T1000 (cell line): ENCODE measurements around the gene ZNF425.
"Not testable (repeated sequence)": the region's sequence is repeated elsewhere in the genome, so short reads cannot be mapped to it uniquely, and the experiment has no call there.

Experiments
- DNase-seq: peaks from one replicate; lab custom pipeline; 2025; ENCODE audit warnings: mixed read lengths; lab: John Stamatoyannopoulos, UW

ZNF425 gene

DNA sequence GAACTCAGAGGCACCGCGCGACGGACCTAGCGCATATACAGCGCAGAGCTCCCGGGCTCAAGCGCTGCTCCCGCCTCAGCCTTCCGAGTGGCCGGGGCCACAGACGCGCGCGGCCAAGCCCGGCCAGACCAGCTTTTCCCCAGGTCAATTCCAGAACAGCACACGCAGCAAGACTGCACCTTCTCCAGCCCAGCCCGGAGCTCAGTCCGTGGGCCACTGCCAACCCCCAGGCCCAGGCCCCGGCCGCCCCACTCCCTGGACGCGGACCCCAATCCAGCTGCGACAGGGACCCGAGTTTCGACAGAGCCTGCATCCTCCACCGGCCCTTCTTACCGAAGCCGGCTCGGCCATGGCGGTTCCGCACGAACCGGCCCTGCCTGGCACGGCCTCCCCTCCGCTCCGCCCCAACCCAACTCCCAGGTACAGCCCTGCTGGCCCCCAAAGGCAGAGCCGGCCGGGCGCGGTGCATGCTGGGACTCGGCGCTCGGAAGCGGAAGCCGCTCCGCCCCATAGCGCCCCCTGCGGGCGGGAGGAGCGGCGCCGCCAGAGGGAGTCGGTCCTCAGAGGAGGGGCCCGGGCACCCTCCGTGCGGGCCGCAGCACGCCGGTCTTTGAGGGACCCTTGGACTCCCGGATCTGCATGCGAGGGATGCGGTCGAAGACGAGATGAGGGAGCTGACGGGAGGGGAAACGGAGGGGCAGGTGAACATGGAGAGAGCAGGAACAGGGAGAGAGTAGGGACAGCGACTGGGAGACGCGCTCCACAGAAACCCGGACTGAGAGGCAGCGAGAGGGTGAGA is at the start of gene ZNF425:
Gene ZNF425 (minus strand): TSS at position 462 of the 799 bp plus-strand sequence. CDS start 111 bp downstream, at position 351.
- peak; percentile 73 for DNase-seq

- DNase-seq: no peak
Observed at GRCh38 chr7:149175150-149175549, 49.0 kb upstream of the ZNF425 start.

- no peak for DNase-seq
Observed at GRCh38 chr7:149172534-149172920, 46.4 kb upstream of the ZNF425 start.

DNA sequence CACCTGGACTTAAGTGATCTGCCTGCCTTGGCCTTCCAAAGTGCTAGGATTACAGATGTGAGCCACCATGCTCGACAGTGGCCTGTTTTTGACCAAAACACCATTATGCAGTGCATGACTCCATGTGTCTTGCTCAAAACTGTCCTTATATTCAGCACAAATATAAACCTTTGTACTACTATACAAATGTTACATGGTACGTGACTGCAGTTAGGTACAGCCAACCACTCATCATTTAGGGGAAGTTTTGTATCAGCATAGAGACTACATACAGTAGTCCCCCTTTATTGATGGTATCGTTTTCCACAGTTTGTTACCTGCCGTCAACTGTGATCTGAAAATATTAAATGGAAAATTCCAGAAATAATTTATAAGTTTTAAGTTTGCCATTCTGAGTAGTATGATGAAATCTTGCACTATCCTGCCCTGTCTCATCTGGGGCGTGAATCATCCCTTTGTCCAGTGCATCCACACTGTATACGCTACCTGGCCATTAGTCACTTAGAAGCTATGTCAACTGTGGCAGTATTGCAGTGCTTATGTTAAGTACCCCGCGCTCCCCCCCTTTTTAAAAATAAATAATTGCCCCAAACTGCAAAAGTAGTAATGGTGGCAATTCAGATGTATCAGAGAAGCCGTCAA is 45.9 kb upstream of the ZNF425 start:
- no peak for DNase-seq

GRCh38 chr7:149166630-149167352 is 40.7 kb upstream of the ZNF425 start:
- DNase-seq: no peak

- DNase-seq: no peak
Observed at GRCh38 chr7:149166142-149166541, 40.0 kb upstream of the ZNF425 start.

DNA sequence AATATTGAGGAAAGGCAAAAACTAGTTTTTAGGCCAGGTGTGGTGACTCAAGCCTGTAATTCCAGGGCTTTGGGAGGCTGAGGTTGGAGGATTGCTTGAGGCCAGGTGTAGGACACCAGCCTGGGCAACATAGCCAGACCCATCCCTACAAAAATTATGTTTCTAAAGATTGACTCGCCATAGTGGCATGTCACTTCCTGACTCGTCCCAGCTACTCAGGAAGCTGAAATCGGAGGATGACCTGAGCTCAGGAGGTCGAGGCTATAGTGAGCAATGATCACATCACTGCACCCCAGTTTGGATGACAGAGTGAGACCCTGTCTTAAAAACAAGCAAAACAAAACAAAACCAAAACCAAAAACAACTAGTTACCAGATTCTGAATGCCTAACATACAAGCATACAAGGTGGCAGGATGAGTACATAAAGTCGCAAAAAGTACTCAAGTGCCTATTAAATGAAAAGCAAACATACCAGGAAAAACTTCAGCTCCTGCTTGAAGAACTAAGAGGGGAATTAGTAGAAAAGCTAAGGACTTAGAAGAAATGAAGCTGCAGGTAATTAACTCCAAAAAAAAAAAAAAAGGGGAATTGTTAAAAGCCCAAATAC is 35.2 kb upstream of the ZNF425 start:
- no peak for DNase-seq

DNA sequence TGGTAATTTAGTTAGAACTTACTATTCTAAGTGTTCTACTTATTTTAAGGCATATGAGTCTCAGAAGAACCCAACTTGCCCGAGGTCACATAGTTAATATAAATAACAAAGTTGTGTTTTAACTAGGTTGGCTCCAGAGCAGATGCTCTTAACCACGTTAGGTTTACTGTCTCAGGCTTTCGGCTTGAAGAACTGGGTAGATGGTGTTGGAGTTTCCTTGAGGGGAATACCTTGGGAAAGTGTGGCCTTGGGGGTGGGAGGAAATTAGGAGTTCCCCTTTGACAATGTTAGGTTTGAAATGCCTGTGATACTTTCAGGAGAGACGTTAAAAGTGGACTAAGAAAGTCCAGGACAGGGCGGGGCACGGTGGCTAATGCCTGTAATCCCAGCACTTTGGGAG is 30.8 kb upstream of the ZNF425 start:
- DNase-seq: no peak

GRCh38 chr7:149154056-149154455 is 27.9 kb upstream of the ZNF425 start:
- no peak for DNase-seq

GRCh38 chr7:149153346-149153745 is 27.2 kb upstream of the ZNF425 start:
- DNase-seq: no peak

DNA sequence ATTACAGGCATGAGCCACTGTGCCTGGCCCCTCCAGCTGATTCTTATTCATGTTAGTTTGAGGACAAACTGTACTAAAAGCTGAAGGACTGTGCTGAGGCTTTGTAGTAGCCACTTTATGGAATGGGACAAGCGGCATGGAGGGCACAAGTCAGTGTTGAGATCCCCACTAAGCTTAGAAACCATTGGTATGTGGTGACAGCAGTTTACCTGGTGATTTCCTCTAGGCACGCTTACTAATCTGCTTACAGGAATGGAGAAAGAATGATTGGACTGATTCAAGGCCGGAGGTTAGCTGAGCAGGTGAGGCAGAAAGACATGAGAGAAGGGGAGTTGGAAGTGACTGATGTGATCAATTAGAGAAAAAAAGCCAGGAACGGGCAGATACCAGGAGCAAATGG is 24.9 kb upstream of the ZNF425 start:
- DNase-seq: no peak

DNA sequence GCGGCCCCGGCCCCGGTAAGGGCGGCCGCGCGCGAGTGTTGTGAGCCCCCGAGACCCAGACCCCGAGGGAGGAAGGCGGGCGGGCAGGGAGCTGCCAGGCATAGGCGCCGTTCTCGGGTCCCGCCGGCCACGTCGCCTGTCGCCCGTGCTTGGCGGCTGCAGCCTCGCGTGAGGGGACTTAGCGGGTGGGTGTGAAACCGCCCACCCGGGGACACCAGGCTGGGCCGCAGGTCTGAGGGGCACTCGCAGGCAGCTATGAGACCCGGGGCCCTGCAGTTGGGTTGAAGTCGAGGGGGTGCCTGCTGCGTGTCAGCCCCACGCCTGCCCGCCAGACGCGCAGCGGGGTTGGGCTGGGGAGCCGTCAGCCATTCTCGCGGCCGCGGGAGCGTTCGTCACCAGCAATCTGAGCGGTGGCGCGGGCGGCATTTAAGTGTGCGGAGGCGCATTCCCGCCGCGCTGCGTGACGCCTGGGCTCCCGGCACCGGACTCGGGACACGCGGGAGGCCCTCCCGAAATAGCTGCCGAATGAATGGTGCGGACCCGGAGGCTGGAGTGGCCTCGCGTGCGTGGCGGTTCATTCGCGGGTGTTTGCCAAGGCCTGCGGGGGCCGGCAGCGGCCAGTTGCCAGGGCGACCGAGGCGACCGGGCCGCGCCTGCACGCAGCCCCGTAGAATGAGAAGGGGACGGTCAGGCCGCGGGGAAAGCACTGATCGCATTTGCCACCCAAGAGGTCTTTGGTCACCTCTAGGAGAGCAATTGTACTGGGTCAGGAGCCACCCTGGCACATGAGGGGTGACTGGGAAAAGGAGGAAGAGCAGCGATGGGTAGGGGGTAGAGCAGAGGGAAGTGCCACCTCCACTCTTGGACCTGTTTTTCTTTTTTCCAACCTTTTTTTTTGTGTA is 21.9 kb upstream of the ZNF425 start:
- peak; percentile 16 for DNase-seq

DNA sequence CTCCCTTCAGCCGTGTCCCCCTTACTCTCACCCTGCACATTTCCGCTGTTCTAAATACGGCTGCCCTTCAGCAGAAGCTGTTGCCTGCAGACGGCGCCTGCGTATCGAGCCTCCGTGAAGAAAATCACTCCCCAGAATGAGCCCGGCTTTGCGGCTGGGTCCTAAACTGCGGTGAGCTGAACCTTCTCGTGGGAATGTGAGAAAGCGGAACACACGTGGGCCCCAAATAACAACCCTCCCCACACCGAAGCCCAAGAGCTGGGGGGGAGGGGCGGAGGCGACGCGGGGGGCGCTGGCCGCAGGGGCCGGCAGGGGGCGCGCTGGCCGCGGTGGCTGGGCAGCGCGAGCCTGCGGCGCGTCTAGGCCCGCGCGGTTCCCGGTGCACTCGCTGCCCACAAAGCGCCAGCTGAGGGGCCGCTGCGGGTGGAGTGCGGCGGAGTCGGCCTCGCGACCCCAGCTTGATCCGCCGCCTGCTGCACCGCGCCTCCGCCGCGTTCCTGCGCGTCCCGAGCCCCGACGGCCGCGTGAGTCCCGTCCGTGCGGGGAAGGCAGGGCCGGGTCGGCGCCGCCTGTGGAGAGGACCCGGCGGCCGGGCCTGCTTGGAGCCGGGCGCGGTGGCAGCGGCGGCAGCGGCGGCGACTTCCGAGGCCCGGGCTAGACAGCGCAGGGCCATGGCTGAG is 21.1 kb upstream of the ZNF425 start, which contains the start of gene ZNF398:
Gene ZNF398 (plus strand): TSS at position 382 of the 680 bp plus-strand sequence. CDS start 290 bp downstream, at position 672.
- peak; percentile 57 for DNase-seq

DNA sequence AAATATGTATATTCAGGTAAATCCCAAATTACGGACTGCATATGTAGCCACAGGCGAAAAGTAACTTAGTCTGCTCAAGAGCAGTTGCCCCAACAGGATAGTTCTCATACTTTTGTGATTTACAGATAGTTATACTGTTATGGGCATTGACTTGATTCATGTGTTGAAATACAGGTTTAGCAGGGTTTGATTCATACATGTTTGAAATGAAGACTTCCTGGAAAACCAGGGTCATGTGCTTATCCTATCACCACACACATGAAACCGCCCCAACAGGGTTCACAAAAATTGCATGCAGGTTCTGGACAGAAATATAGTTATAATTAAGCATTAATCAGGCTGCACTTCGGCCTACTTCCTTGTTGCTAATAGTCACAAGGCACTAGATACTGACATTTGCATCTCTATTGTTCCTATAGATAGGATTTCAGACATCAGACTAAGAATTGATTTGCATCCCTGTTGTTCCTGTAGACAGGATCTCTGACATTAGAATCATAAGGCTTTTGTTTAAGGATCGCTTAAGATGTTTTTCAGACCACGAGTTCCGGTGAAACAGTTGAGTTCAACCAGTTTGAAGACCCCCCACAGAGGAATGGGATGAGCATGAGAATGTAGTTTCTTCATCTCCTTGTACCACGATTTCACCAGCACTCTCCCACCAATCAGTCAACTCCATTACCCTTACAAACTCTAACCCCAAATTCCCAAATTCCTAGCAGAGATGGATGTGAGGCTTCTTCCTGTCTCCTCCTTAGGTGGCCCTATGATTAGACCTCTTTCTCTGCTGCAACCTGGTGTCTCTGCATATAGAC is 19.1 kb upstream of the ZNF425 start:
- DNase-seq: no peak

DNA sequence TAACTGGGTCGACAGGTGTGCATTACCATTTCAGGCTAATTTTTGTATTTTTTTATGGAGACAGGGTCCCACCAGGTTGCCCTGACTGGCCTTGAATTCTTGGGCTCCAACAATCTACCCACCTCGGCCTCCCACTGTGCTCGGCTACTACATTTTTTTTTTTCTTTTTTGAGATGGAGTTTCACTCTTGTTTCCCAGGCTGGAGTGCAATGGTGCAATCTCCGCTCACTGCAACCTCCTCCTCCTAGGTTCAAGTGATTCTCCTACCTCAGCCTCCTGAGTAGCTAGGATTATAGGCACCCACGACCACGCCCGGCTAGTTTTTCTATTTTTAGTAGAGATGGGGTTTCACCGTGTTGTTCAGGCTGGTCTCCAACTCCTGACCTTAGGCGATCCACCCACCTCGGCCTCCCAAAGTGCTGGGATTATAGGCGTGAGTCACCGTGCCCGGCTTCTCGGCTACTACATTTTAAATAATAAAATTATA is 18.4 kb upstream of the ZNF425 start:
- not testable (repeated sequence) for DNase-seq

- no peak for DNase-seq
Observed at GRCh38 chr7:149141893-149142292, 15.8 kb upstream of the ZNF425 start.

DNA sequence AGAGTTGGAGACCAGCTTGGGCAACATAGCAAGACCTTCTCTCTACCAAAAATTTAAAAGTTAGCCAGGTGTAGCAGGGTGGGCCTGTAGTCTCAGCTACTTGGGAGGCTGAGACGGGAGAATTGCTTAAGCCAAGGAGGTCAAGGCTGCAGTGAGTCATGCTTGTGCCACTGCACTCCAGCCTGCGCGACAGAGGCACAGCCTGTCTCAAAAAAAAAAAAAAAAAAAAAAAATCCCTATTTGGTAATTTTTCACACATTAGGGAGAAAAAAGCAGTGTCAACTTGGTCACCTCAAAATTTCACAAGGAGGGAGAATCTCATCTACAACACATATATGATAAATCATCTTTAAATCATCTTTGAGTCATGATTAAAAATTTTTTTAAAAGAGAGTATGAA is 14.7 kb upstream of the ZNF425 start:
- no peak for DNase-seq

DNA sequence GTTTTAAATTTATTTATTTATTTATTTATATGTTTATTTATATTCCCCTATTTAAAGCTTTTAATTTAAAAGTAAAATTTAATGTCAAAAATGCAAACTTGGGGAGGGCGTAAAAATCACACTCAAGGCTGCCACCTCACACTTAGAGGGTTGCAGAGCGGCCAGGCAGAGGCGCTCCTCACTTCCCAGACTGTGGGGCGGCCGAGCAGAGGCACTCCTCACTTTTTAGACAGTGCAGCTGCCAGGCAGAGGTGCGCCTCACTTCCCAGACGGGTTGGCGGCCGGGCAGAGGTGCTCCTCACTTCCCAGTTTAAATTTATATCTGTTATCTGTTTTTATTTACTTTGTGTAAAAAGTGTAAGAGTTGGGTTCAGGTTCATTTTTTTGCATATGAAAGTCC is 10.0 kb upstream of the ZNF425 start:
- DNase-seq: no peak

DNA sequence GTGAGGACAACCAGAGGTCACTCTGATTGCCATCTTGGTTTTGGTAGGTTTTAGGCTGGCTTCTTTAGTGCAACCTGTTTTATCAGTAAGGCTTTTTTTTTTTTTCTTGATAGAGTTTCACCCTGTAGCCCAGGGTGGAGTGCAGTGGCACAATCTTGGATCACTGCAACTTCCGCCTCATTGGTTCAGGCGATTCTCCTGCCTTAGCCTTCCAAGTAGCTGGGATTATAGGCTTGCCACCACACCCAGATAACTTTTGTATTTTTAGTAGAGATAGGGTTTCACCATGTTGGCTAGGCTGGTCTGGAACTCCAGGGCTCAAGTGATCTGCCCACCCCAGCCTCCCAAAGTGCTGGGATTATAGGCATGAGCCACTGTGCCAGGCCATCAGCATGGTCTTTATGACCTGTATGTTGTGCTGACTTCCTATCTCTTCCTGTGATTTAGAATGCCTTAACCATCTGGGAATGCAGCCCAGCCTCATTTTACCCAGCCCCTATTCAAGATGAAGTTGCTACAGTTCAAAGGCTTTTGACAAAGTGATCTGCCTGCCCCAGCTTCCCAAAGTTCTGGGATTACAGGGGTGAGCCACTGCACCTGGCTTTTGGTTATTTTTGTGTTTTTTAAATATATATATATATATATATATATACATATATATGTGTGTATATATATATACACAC is 7.0 kb upstream of the ZNF425 start:
- no peak for DNase-seq
